D721Med (cell line): ENCODE measurements around the gene TRIML2.
"Not testable (repeated sequence)": the region's sequence is repeated elsewhere in the genome, so short reads cannot be mapped to it uniquely, and the experiment has no call there.

Experiments used
- DNase-seq: peaks from one replicate; pipeline ENCODE4 v3.0.0; 2011; ENCODE audit warnings: low spot score; ENCODE audit not compliant: insufficient read length
- FAIRE-seq: peaks from 2 replicates; lab custom pipeline; 2011; peaks lifted over from hg19 to GRCh38; lab: Jason Lieb, UNC
- CTCF ChIP-seq: IDR thresholded peaks from 2 replicates; pipeline ENCODE4 v1.5.1; 2012; ENCODE audit warnings: mild to moderate bottlenecking, control low read depth; ENCODE audit not compliant: insufficient read depth; ENCODE audit errors: missing control alignments

Gene TRIML2

GRCh38 chr4:188061083-188061482 lies 48.3 kb downstream of the TRIML2 start:
- FAIRE-seq (no peak), DNase-seq (no peak)
- no peak for TF ChIP-seq CTCF

- FAIRE-seq = no peak
- no peak for TF ChIP-seq CTCF
- DNase-seq = no peak
Measured at GRCh38 chr4:188053302-188053701, 56.1 kb downstream of the TRIML2 start.

GRCh38 chr4:188046657-188047056 lies 62.7 kb downstream of the TRIML2 start:
- FAIRE-seq = no peak
- no peak for TF ChIP-seq CTCF
- DNase-seq = no peak

- not testable (repeated sequence) for FAIRE-seq, DNase-seq
Measured at GRCh38 chr4:188045461-188045860, 63.9 kb downstream of the TRIML2 start.

- no peak for TF ChIP-seq CTCF
- FAIRE-seq = no peak
- no peak for DNase-seq
Measured at GRCh38 chr4:188043154-188043553, 66.2 kb downstream of the TRIML2 start.

GRCh38 chr4:188042191-188042590 lies 67.2 kb downstream of the TRIML2 start:
- FAIRE-seq (no peak), DNase-seq (no peak)
- no peak for TF ChIP-seq CTCF

GRCh38 chr4:188041721-188042120 lies 67.7 kb downstream of the TRIML2 start:
- DNase-seq = no peak
- no peak for FAIRE-seq
- no peak for TF ChIP-seq CTCF
